ENCODE measurements around the gene TMEM207.

Gene TMEM207

GRCh38 chr3:190382082-190382481, 67.6 kb downstream of the TMEM207 start:
- no peak for DNase-seq

- DNase-seq, result no peak
Observed at GRCh38 chr3:190381441-190381840, 68.3 kb downstream of the TMEM207 start.

- DNase-seq, result no peak
Observed at GRCh38 chr3:190380184-190380583, 69.5 kb downstream of the TMEM207 start.
